ENCODE measurements around the gene TWIST1.

The TWIST1 gene

DNA sequence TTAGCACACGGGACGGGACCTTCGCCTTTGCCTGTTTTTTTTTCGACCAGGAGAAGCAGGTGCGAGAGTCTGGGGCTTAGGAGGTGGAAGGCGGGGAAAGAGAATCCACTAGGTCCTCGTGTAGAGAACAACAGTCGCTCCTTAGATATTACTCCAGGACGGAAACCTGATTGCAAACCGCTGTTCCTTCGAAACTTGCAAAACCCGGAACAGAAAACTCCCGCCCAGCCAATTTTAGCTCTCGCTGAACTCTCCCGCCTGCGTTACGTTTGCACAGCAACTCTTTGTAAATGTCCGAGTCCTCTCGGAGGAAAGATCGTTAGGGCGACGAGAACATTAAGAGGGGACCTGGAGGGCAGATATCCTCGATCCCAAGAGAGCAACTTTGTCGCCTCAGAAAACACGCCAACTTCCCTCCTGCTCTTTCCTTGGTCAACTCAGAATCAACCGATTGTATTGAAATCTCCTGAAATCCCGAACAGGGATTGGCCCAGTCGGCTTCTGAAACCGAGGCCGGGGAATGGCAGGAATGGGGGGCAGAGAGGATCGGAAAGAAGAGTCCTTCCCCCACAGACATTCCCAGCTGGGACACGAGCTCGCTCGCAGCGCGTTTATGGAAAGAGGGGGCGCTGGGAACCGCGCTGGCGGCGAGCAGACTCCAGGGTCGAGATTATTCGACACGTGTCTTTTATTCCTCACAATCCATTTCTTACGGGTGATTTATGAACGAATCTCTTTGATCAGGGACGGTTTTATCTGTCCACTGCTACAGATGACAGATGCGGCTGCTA is 9.9 kb downstream of the TWIST1 start:
- peak overlapping the region; percentile 64 to 71 for H3K4me3 Mint-ChIP-seq
- peak overlapping the region; percentile 63 for H3K27ac Mint-ChIP-seq
- H3K36me3 Mint-ChIP-seq: no peaks in the 10 kb centered on the region
- H3K4me1 Mint-ChIP-seq: peaks cover 23 to 43% of the 10 kb centered on the region in 2 donors
- no peak for DNase-seq
- peaks cover 88 to 89% of the 10 kb centered on the region in 2 donors for H3K27me3 Mint-ChIP-seq
- ATAC-seq (replicated peaks): no peak
- peaks cover 0 to 2% of the 10 kb centered on the region in 2 donors for H3K9me3 Mint-ChIP-seq

DNA sequence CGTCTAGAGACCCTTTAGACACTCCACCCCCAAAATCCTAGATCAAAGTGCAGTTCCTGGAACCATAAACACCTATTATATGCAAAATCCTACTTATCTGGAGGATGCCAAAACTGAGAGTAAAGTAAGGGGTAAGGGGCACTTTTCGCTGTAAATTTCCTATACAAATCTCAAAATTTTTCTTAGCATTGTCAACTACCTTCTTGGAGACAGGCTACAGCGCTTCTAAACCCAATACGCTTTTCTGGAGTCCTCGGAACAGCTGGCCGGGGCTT is 10.4 kb downstream of the TWIST1 start:
- Mint-ChIP-seq H3K4me3 (peak overlapping the region; percentile 64 to 71), H3K27me3 (peaks cover 83 to 84% of the 10 kb centered on the region in 2 donors)

DNA sequence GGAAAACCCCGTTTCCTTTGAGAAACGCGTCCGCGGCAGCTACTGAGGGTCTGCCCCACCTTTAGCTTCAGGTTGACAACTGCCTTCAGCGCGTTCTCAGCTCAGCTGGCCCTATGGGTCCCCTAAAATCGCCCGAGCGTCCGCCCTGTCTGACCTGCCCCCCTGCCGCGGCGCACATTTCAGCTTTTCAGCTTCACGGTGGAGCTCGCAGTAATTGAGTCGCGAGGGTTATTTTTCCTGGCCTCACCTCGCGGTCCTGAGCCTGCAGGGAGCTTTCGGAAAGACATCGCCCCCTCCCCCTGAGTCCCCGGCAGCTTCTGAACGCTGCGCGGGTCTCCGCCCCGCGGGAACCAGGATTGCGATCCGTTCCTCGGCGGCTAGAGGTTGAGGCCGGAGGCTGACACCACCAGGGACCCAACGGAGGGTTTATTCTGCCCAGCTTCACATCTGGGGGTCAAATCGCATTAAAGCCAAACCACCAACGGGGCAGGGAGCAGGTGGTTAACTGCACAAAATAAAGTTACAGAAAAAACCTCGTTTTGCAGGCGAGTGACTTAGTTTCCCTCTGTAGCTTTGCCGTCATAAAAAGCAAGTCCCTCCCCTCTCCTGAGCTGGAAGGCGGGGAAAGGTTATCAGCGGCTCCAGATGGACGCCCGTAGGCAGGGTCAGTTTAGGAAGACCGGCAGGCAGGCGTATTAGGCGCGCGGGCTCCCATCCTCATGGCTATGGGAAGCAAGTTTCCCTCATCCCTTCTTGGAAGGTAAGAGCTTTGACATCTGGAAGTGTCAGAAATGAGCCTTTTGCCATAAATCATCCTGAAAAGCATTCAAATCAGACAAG is 11.0 kb downstream of the TWIST1 start:
- Mint-ChIP-seq H3K4me3 (peak overlapping the region; percentile 39 to 46), H3K9me3 (peaks cover 0 to 2% of the 10 kb centered on the region in 2 donors), H3K27ac (no peak overlapping the region), H3K36me3 (no peaks in the 10 kb centered on the region), H3K4me1 (peaks cover 20 to 33% of the 10 kb centered on the region in 2 donors), H3K27me3 (peaks cover 78% of the 10 kb centered on the region in 2 donors)
- DNase-seq: no peak
- no peak for ATAC-seq (replicated peaks)

More for the DNA sequence above, 10.4 kb downstream of the TWIST1 start:
- Mint-ChIP-seq H3K4me1 (peaks cover 23 to 38% of the 10 kb centered on the region in 2 donors), H3K27ac (no peak overlapping the region), H3K9me3 (peaks cover 0 to 2% of the 10 kb centered on the region in 2 donors), H3K36me3 (no peaks in the 10 kb centered on the region)
- no peak for ATAC-seq (replicated peaks)
- DNase-seq: no peak

DNA sequence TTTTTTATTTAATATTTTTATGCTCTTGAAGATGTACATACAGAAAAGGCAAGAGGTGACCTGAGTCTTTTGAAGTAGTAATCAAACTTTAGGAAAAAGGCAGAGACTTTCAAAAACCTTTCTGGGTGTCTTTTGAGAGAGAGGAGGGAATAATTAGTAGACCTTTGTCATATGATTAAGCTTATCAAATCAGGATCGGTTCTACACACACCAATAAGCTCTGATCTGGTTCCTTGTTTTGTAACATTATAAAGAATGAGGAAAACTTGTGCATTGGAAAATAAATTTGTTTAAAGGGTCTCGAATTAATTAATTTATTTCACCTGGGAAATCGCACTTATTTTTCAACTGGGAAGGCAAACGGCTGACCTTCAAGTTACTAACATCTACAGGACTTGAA is 11.9 kb downstream of the TWIST1 start:
- peaks cover 20 to 26% of the 10 kb centered on the region in 2 donors for H3K4me1 Mint-ChIP-seq
- no peak for DNase-seq
- peaks cover 0 to 2% of the 10 kb centered on the region in 2 donors for H3K9me3 Mint-ChIP-seq
- no peak overlapping the region for H3K4me3 Mint-ChIP-seq
- H3K27me3 Mint-ChIP-seq: peaks cover 75 to 78% of the 10 kb centered on the region in 2 donors
- no peak overlapping the region for H3K27ac Mint-ChIP-seq
- no peaks in the 10 kb centered on the region for H3K36me3 Mint-ChIP-seq
- ATAC-seq (replicated peaks): no peak

DNA sequence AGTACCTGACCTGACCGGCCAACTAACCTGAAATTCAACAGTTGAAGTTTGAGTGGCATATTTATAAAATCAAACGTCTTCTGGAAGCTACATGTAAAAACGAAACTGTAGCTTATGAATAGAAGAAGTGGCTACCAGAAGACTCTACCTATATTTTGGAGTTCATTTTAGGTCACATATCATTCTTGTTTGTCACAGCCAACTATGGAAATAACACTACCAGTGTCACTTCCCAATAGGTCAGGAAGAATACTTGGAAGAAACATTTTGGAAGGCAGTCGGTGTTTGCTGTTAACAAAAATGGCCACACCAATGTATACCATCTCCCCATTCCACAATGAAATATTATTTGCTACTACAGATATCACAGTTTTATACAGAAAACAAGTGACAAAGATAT is 12.6 kb downstream of the TWIST1 start:
- Mint-ChIP-seq H3K27me3 (peaks cover 72 to 73% of the 10 kb centered on the region in 2 donors), H3K4me3 (no peak overlapping the region), H3K4me1 (peaks cover 20 to 26% of the 10 kb centered on the region in 2 donors), H3K27ac (no peak overlapping the region), H3K9me3 (peaks cover 0 to 2% of the 10 kb centered on the region in 2 donors), H3K36me3 (no peaks in the 10 kb centered on the region)
- ATAC-seq (replicated peaks) (no peak), DNase-seq (no peak)

DNA sequence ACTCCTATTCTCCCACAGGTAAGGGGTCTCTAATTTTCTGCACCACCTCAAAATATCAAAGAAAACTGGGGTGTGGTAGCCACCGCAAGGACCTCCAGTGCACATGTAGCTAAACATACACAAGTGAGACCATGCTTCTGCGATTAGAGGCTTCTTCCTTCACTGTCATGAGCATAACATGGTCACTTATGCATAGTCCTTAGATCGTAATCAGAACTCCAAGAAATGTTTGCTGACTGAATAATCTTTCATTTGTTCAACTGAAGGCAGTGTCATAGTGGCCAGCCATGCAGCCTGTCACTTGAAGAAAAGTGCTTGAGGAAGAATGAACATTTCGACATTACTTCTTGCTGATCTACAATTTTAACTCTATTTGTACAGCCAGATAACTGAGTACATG is 14.6 kb downstream of the TWIST1 start:
- Mint-ChIP-seq H3K36me3 (no peaks in the 10 kb centered on the region), H3K4me3 (no peak overlapping the region), H3K27me3 (peaks cover 58 to 60% of the 10 kb centered on the region in 2 donors), H3K4me1 (peaks cover 15 to 21% of the 10 kb centered on the region in 2 donors), H3K9me3 (no peaks in the 10 kb centered on the region), H3K27ac (no peak overlapping the region)
- DNase-seq: no peak
- no peak for ATAC-seq (replicated peaks)

DNA sequence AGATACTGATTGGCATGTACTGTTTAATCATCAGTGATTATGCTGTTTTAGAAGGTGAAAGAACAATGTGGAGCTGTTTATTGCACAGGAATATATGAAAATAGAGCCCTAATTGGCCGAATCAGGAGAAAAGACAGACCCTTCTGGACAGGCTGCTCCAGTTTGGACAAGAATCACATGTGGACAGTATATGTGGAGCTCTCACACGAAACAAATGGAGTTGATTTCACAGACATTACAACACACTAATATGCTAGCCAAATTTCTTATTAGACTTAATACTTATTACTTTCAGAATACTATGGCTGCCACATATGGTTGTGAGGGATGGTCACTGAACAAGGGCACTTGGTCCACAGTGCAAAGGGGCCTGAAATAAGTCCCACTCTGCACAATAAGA is 15.5 kb downstream of the TWIST1 start:
- H3K27ac Mint-ChIP-seq: no peak overlapping the region

DNA sequence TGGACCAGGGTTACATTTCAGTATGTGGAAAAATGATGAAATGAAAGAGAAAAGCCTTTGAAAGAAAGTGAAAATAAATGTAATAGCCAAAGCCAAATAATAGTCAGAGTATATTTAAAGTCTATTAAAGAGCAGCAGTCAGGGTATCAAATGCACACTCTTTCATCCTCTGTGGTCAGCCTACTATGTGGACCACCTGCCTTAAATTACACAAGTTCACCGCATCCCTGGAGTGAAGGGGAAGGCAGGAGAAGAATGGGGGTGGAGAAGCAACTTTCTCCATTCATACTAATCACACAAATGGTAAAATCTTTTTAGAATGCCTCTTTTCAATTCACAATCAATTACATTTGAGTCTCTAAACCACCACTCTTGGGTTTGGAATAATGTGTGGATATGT is 16.0 kb downstream of the TWIST1 start:
- H3K36me3 Mint-ChIP-seq: no peaks in the 10 kb centered on the region
- H3K27me3 Mint-ChIP-seq: peaks cover 46% of the 10 kb centered on the region in 2 donors
- H3K4me1 Mint-ChIP-seq: peaks cover 6 to 8% of the 10 kb centered on the region in 2 donors
- DNase-seq: no peak
- no peak for ATAC-seq (replicated peaks)
- no peaks in the 10 kb centered on the region for H3K9me3 Mint-ChIP-seq
- no peak overlapping the region for H3K4me3 Mint-ChIP-seq
- H3K27ac Mint-ChIP-seq: no peak overlapping the region

More for the DNA sequence above, 15.5 kb downstream of the TWIST1 start:
- no peaks in the 10 kb centered on the region for H3K36me3 Mint-ChIP-seq
- H3K4me3 Mint-ChIP-seq: no peak overlapping the region
- ATAC-seq (replicated peaks) (no peak), DNase-seq (no peak)
- peaks cover 48 to 50% of the 10 kb centered on the region in 2 donors for H3K27me3 Mint-ChIP-seq
- H3K4me1 Mint-ChIP-seq: peaks cover 7 to 11% of the 10 kb centered on the region in 2 donors
- no peaks in the 10 kb centered on the region for H3K9me3 Mint-ChIP-seq

DNA sequence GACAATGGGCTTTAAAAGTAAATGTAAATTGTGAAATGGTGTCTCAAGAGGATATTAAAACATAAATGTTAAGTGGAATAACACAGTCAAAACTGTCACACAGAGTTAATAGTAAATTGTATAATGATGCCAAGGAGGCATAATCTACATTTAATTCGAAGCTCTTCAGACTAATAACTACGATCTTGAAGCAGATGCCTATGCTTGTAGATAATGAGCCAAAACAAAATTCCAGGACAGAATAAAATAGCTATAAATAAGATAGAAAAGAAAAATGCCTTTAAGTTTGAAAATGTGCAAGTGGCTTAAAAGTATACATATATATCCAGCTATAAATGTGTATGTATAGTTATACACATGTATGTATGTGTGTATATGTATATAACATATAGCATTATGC is 17.5 kb downstream of the TWIST1 start:
- Mint-ChIP-seq H3K4me3 (no peak overlapping the region), H3K9me3 (no peaks in the 10 kb centered on the region), H3K27ac (no peak overlapping the region), H3K36me3 (no peaks in the 10 kb centered on the region), H3K27me3 (peaks cover 39 to 43% of the 10 kb centered on the region in 2 donors), H3K4me1 (no peaks in the 10 kb centered on the region)
- no peak for DNase-seq
- ATAC-seq (replicated peaks): no peak

DNA sequence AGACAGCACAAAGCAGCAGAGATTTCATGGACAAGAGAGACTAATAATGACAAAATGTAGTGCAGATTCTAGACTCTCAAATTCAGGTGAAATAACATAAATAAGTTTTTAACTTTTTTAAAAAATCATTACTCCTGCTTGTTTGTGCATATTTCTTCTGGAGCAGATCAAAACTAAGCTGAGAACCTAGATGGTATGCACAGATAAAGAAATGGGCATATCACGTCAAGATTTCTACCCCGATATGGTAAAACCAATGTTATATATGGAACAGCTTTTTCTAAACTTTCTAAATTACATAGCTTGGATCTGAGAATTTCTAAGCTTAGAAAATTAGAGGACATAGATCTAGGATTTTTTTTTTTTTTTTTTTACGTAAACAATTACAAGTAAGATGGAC is 18.2 kb downstream of the TWIST1 start:
- no peak for DNase-seq
- ATAC-seq (replicated peaks): no peak
- no peak overlapping the region for H3K4me3 Mint-ChIP-seq
- no peaks in the 10 kb centered on the region for H3K9me3 Mint-ChIP-seq
- H3K4me1 Mint-ChIP-seq: no peaks in the 10 kb centered on the region
- H3K27ac Mint-ChIP-seq: no peak overlapping the region
- no peaks in the 10 kb centered on the region for H3K36me3 Mint-ChIP-seq
- H3K27me3 Mint-ChIP-seq: peaks cover 32 to 35% of the 10 kb centered on the region in 2 donors

DNA sequence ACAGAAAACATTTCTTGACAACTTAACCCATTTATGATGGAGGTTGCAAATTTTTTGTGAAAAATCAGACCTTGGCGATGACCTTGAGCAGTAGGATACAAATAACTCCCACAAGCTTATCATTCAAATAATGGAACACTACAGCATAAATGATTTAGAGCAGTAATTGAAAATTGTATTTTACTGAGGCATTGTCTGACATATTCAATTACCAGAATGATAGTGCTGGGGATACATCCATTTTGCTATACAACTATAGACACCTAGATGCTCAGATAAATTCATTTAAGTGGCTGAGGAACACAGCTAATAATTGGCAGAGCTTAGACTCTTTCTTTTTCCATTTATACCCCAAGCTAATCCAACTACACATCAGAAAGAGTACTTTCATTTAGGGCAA is 18.9 kb downstream of the TWIST1 start:
- H3K36me3 Mint-ChIP-seq: no peaks in the 10 kb centered on the region
- H3K27ac Mint-ChIP-seq: no peak overlapping the region
- ATAC-seq (replicated peaks): no peak
- peaks cover 28 to 31% of the 10 kb centered on the region in 2 donors for H3K27me3 Mint-ChIP-seq
- no peak for DNase-seq
- H3K9me3 Mint-ChIP-seq: no peaks in the 10 kb centered on the region
- H3K4me3 Mint-ChIP-seq: no peak overlapping the region
- H3K4me1 Mint-ChIP-seq: no peaks in the 10 kb centered on the region

DNA sequence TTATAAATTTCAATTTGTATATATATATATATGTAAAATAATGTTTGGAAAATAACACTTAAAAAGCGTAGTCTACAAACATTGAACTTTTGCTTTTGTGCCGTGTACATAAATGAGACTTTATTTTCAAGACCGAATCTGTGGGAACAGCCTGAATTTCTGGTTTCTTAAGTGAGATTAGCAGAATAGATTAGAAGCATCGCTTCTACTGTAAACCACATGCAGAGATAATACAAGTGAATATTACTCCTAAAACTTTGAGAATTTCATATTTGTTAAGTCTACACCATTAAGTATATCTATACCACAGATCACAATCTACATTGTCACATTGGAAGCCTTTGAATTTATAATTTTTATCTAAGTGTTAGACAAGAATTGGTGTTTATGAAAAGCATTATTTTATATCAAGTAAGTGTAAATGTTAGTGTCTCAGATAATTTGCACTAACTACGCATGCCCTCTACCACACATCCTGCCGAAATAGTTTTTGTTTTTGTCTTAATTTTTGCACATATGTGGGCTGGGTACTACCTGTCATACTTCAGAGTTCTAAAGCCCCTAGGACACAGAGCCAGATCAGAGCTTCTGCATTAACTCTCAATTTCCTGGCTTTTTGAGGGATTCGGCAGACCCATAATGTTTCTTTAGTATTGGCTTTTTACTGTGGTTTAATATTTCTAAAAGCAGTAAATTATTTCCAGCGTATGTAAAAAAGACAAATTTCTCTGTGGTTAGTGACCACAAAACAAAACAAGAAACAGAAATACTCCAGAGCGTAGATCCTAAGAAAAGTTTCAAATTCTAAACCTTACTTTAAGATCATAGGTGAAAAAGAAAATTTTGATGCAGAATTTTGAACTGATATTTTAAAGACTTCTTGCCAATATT is 20.0 kb downstream of the TWIST1 start:
- Mint-ChIP-seq H3K4me3 (no peak overlapping the region), H3K9me3 (no peaks in the 10 kb centered on the region), H3K27me3 (peaks cover 19 to 30% of the 10 kb centered on the region in 2 donors), H3K4me1 (no peaks in the 10 kb centered on the region), H3K27ac (no peak overlapping the region), H3K36me3 (no peaks in the 10 kb centered on the region)
- no peak for ATAC-seq (replicated peaks)
- no peak for DNase-seq

DNA sequence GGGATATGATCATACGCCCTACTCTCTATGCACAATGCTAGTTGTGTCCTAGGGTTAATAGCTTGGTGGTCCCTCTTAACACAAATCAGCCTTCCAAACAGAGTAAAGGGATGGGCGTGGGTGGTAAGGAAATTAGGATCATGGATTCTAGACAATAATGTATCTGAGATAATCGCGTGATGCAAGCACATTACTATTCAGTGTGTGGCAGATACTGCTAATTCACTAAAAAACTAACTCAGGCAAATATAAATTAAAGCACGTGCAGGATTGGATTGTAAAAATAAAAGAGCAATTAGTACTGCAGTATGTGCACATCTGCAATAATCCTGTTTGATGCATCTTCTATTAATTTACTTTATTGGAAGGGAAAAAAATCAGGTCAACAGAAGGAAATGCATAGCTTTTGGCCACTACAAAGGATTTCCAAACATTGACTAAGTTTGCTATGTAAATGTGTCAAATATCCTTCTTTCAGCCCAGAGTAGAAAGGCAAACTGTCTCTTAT is 22.0 kb downstream of the TWIST1 start:
- no peaks in the 10 kb centered on the region for H3K4me1 Mint-ChIP-seq
- DNase-seq (no peak), ATAC-seq (replicated peaks) (no peak)
- no peak overlapping the region for H3K4me3 Mint-ChIP-seq
- H3K27me3 Mint-ChIP-seq: peaks cover 14 to 19% of the 10 kb centered on the region in 2 donors
- no peak overlapping the region for H3K27ac Mint-ChIP-seq
- no peaks in the 10 kb centered on the region for H3K9me3 Mint-ChIP-seq
- H3K36me3 Mint-ChIP-seq: no peaks in the 10 kb centered on the region

All from stimulated activated naive B cell treated with anti-CD40 and anti-IgM and Interleukin-4, amounts not matched to agents 10 μg/mL and 1 μg/mL and 100 μg/mL, for 72 hours (primary cell).